GM10847 (cell line): Measurements from ENCODE around the gene MXD4.
A peak's percentile ranks its signal among the peaks of the same experiment; 100 is the strongest.

Source experiments
- POLR2A ChIP-seq: IDR thresholded peaks from 2 replicates; pipeline ENCODE4 v1.6.1; 2011; ENCODE audit not compliant: insufficient read length; ENCODE audit errors: extremely low read depth

MXD4 gene

GRCh38 chr4:2262145-2262943, 435 bp upstream of the MXD4 start:
- TF ChIP-seq POLR2A = peak; percentile 95

GRCh38 chr4:2261110-2261852, 628 bp downstream of the MXD4 start:
- no peak for TF ChIP-seq POLR2A

- TF ChIP-seq POLR2A = no peak
Measured at GRCh38 chr4:2260344-2261109, 1.4 kb downstream of the MXD4 start.

GRCh38 chr4:2259541-2260343, 2.2 kb downstream of the MXD4 start:
- TF ChIP-seq POLR2A = no peak

- no peak for TF ChIP-seq POLR2A
Measured at GRCh38 chr4:2259036-2259540, 2.8 kb downstream of the MXD4 start.

- TF ChIP-seq POLR2A = no peak
Measured at GRCh38 chr4:2258091-2259035, 3.5 kb downstream of the MXD4 start.

- no peak for TF ChIP-seq POLR2A
Measured at GRCh38 chr4:2257361-2258081, 4.4 kb downstream of the MXD4 start.

- TF ChIP-seq POLR2A = no peak
Measured at GRCh38 chr4:2256781-2257191, 5.1 kb downstream of the MXD4 start.

GRCh38 chr4:2256156-2256731, 5.7 kb downstream of the MXD4 start:
- TF ChIP-seq POLR2A = no peak

GRCh38 chr4:2255501-2256155, 6.3 kb downstream of the MXD4 start:
- no peak for TF ChIP-seq POLR2A

GRCh38 chr4:2254665-2255500, 7.0 kb downstream of the MXD4 start:
- TF ChIP-seq POLR2A = no peak
